NB4 (cell line): ENCODE results near the gene RPTOR.

Experiments used
- POLR2A ChIP-seq: IDR thresholded peaks from 2 replicates; pipeline ENCODE4 v1.6.1; 2011; ENCODE audit warnings: mild to moderate bottlenecking; ENCODE audit not compliant: insufficient read length; ENCODE audit errors: extremely low read depth
- TF ChIP-seq, protein P1 (sequence below): IDR thresholded peaks from one replicate; pipeline ENCODE4 v1.5.1; 2012; ENCODE audit warnings: low read depth, low read length

- no peak for TF ChIP-seq POLR2A
- TF ChIP-seq, protein P1, sequence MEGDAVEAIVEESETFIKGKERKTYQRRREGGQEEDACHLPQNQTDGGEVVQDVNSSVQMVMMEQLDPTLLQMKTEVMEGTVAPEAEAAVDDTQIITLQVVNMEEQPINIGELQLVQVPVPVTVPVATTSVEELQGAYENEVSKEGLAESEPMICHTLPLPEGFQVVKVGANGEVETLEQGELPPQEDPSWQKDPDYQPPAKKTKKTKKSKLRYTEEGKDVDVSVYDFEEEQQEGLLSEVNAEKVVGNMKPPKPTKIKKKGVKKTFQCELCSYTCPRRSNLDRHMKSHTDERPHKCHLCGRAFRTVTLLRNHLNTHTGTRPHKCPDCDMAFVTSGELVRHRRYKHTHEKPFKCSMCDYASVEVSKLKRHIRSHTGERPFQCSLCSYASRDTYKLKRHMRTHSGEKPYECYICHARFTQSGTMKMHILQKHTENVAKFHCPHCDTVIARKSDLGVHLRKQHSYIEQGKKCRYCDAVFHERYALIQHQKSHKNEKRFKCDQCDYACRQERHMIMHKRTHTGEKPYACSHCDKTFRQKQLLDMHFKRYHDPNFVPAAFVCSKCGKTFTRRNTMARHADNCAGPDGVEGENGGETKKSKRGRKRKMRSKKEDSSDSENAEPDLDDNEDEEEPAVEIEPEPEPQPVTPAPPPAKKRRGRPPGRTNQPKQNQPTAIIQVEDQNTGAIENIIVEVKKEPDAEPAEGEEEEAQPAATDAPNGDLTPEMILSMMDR, result no peak
Measured at GRCh38 chr17:80577876-80578570, 33.4 kb downstream of the RPTOR start.
